GM18517 (cell line): ENCODE measurements around the gene CD300LD.
"Not testable (repeated sequence)": the region's sequence is repeated elsewhere in the genome, so short reads cannot be mapped to it uniquely, and the experiment has no call there.

Experiments used
- ATAC-seq: cut with Tn5 transposase; IDR thresholded peaks from one replicate; pipeline ENCODE4 v1.9.1; 2021; ENCODE audit warnings: mild to moderate bottlenecking, moderate library complexity; ENCODE audit not compliant: unreplicated experiment

Gene CD300LD

DNA sequence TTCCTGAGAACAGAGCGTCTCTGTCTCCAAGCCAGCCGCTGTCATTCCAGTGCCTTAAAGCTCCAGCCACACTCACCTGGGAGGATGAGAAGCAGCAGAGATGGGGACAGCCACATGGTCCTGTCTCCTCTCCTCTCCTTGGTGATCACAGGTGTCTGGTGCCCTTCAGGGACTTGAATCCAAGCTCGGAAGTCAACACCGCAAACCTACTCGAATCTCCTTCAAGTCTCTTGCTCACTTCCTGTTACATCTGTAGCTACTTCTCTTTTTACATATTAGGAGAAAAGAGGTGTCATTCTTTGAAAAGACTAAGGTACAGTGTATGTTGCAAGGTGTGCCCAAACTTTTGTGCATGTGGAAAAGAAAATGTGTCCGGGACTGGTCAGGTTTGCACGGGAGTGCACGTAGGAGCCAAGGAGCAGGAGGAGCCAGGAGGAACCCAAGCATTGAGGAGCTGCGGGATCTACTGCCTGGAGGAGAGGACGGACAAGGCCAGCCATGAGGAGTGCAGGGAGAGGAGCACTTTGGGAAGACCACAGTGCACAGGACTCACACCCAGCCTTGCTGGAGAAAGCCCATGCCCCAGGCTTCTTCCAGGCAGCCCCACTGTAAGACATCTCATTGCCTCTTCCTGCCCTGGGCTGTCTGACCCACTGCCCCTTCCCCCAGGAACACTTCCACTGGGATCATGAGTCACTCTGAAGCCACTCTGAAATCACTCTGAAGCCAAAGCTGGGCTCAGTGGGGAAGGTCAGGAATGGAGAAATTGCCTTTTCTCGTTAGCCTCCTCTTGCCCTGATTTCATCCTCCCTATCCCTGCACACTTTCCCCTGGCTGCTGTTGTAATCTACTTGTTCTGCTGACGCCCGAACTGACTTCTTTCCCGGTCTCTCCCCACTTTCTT lies at the start of gene CD300LD:
Gene CD300LD (minus strand): TSS at position 197 of the 904 bp plus-strand sequence. CDS start 81 bp downstream, at position 116.
- ATAC-seq: no peak

DNA sequence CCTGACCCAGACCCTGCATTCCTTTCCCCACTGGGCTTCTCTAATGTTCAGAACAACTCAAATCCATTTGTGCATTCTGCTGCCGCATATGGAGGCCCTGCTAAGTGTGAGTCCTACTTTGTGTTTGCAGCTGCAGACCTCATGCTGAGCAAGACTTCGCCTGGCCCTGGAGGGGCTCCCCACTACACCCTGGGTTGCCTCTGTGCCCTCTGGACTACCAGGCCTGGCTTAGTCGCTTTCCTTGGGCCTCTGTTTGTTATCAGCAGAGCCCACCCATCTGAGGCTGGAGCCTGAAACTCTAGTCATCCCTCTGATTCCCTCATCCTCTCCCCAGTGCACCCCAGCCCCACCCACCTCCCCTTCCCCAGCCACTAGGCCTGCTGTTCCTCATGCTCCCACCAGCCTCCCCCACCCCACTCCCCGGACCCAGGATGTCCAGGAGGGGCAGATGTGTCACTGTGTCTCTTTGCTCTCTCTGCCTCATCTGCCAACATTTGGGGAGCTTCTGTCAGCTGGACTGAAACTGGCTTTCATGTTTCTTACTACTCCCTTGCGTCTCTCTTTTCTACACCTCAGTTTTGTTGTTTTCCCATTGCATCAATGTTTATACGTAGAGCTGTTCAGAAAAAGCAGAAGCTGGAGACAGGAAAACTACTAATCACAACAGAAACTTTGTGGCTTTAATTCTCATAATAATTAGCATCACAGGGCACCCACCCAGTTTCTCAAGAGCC lies 49.3 kb upstream of the CD300LD start:
- ATAC-seq: no peak

DNA sequence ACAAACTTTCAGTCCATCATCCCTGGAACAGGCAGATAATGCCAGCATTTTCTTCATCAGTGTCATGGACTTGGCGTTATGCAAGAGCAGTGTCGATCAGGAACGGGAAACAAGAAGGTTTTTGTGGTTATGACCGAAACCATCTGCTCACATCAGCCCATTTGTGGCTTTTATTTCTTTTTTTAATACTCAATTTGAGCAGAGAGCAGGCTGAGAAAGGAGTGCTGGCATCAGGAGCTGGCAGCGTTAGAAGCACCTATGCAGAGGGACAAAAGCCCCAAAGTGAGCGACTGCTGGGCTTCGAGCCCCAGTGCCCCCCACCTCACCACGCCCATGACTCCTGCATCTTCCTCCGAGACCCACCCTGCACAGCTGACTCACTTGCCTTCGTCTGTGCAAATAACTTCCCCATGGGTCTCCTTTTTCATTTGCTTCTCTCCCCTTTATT lies 47.6 kb upstream of the CD300LD start:
- ATAC-seq: no peak

DNA sequence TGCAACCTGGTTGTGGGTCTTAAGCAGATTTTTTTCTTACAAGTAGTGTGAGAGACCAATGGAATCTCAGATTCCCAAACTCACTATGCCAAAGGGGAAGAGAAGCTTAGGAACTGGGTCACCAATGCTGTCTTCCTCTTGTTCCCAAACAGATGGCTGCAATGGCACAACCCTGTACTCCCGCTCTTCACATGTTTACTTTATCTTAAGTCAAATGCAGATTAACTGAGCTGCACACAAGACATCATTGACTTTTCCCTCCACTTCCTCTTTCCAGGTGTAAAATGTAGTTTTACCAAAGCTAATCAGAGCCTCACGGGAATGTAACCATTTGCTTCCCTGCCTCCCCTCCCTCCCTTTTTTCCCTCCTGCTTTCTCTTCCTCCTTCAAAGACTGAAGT lies 45.8 kb upstream of the CD300LD start:
- ATAC-seq: no peak

DNA sequence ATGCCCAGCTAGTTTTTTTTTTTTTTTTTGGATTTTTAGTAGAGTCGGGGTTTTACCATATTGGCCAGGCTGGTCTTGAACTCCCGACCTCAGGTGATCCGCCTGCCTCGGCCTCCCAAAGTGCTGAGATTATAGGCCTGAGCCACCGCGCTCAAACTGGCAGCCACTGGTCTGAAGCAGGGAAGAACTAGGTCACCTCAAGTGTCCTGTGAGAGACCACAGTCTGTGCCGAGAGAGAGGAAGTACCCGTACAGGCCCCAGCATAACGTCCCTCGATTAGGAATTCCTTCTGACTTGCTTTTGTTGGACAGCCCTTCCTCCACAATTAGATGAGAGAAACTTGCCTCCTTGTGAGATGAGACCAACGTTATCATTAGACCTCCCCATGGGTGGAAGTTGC lies 45.2 kb upstream of the CD300LD start:
- ATAC-seq: no peak

DNA sequence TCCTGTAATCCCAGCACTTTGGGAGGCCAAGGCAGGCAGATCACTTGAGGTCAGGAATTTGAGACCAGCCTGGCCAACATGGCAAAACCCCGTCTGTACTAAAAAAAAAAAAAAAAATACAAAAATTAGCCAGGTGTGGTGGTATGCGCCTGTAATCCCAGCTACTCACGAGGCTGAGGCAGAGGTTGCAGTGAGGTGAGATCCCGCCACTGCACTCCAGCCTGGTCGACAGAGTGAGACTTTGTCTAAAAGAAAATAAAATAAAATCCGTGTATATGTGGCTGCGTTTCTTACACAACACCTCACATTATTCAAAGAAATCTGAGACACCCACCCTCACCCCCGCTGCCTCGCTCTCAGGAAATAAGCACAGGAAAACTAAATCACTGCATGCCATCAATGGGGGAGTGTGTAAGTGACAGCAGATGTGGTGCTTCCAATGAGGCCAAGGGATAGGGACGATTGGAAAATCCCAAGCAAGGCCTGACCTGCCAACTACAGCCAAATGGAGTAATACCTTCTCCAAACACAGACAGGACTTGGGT lies 44.5 kb upstream of the CD300LD start:
- not testable (repeated sequence) for ATAC-seq

DNA sequence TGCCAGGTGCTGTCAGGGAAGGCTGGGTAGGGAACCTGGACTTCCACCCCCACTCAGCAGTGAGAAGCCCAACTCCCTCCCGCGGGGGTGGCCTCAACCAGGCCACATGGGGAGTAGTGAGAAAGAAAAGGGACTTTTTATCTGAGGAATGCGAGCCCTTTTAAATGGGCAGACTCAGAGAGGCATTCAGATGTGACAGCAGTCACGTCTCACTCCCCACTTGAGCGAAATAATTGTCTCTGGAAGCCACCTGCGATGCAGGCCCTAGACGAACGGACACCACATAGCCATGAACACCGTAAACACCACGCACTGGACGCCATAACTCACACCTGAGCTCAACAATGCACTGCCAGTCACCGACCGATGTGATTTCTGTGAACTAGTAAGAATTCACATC lies 43.3 kb upstream of the CD300LD start:
- ATAC-seq: no peak

DNA sequence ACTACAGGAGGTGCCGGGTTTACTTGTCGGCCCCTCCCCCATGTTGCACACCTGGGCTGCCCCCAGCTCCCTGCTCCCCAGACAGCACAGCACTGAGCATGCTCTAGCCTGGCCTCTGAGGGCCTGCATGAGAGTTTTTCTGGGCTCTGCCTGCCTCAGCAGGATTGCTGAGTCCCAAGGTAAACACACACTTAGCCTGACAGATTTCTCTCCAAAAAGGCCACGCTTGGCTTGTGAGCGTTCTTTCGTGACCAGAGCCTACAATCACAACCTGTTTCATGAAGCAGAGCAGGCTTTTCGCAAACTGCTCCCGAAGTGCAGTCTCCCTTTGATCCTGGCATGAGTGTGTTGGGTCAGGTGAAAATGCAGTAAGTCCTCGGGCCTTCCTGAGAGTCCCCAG lies 41.2 kb upstream of the CD300LD start:
- ATAC-seq: no peak

DNA sequence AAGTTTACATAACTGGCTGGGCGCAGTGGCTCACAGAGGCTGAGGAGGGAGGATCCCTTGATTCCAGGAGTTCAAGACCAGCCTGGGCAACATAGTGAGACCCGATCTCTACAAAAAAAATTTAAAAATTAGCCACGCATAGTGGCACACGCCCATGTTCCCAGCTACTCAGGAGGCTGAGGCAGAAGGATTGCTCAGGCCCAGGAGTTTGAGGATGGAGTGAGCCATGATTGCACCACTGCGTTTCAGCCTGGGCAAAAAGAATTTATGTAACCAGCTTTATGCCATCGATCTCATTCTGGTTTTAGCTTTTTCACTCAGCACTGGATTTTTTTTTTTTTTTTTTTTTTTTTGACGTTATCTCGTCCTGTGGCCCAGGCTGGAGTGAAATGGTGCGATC lies 40.5 kb upstream of the CD300LD start:
- ATAC-seq: no peak

DNA sequence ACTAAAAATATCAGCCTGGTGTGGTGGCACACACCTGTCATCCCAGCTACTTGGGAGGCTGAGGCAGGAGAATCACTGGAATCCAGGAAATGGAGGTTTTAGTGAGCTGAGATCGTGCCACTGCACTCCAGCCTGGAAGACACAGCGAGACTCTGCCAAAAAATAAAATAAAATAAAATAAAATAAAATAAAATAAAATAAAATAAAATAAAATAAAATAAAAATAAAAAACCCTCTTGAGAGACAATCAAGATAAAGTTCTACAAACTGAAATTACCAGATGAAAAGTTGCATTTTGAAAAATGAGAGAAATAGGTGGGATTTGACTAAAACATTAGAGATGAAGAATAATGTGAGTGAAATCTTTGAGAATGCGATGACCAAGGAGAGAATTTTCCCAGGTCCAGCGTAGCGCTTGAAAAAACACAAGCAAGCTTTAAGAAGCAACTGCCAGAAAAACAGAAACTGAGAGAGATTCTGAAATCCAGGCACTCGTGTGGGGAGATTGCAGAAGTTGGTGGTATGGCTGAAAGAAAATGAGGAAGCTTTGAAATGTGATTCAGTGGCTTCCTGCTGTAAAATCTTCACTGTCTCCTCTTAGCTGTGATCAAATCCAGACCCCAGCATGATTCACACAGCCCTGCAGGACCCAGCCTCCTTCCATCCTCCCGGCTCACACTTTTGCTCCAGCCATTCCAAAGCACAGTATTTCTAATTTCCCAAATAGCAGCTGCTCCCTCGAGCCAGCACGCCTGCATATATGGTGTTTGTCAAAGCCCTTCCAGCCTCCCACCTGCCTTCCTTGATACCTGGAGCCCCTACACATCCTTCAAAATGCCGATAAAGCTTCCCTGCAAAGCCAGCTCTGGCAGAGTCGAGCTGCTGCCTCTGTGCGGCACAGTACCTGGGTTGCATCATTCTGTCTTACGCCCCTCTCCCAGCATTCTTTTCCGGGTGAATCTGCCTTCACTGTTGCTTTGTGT lies 39.7 kb upstream of the CD300LD start:
- no peak for ATAC-seq

DNA sequence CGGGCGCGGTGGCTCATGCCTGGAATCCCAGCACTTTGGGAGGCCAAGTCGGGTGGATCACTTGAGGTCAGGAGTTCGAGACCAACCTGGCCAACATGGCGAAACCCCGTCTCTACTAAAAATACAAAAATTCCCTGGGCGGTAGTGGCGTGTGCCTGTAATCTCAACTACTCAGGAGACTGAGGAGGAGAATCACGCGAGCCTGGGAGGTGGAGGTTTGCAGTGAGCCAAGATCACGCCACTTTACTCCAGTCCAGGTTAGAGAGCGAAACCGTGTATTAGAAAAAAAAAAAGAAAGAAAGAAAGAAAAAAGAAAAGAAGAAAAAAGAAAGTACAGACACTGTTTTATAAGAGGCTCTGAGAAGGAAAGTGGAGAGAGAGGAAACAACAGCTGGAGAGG lies 38.2 kb upstream of the CD300LD start:
- not testable (repeated sequence) for ATAC-seq

DNA sequence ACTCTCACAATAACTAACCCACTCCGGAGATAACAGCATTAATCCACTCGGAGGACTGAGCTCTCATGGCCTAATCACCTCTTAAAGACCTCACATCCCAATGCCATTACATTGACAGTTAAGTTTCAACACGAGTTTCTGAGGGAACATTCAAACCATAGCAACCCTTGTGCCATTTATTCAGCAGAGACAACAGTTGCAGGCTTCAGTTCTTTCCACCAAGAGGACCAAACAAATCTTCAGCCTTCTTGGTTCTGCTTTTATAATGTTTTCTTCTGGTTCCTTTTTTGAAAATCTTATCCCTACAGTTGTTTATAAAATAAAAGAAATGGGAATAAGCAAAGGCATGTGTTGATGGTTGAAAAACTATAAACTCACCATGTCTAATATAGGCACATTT lies 33.6 kb upstream of the CD300LD start:
- ATAC-seq: no peak

DNA sequence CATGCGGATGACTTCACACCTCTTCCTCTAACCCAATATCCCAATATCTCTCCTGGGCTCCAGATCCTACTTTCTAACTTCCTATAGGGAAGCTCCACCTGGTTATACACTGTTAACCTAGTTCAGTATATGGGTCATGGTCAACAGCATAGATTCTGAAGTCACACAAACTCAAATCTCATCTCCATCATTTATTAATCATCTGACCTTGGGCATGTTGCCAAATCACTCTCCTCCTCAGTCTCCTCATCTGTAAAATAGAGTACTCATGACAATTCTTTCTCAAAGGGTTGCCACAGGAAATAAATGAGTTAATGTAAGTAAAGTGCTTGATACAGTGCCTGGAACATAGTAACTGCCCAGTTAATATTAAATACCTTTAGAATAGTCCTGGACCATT lies 32.0 kb upstream of the CD300LD start:
- ATAC-seq: no peak

DNA sequence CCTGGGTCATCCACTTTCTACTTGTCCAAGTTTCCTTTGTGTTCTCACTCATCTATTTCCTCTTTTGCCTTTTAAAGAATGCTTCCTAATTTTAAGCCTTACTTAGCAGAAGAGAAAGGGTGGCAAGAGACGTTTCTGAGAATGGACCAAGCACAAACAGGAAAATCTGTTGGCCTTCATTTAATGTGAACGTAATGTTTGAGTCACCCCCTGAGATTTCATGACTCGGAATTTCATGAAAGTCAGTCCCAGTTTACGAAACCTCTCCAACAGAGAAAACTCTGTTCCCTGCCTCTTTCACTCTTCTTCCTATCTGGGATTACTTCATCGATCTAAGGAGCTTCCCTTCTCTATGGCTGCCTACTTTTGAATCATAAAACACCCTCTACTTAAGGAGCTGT lies 31.6 kb upstream of the CD300LD start, which contains the start of gene CD300E:
Gene CD300E (minus strand): TSS at position 46 of the 401 bp plus-strand sequence. CDS start 117 bp downstream, outside the sequence.
- no peak for ATAC-seq

DNA sequence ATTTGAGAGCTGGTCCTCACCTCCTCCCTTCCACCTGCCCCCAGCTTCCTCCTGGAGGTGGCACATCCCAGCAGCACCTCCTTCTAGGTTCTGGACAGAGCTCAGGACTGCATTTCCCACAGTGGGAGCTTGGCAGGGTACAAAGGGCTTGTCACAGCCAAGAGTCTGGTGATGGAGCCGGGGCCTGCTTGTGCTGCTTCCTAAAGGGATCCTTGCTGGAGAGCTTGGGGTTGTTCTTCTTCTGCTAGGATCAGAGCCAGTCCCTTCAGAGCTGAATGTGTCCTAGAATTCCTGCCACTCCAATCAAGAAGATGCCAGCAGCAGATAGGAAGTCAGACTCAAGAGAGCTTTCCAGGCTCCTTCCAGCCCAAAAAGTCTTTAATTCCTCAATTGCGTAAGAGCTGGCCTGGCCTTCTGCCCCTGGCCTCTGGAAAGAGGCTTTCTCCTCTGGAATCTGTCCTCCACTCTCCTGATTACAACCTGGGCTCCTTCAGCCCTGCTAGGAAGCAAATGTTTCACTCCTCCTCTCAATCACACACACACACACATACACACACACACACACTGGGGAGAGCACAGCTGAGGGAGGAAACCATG lies 27.1 kb upstream of the CD300LD start:
- ATAC-seq: no peak

DNA sequence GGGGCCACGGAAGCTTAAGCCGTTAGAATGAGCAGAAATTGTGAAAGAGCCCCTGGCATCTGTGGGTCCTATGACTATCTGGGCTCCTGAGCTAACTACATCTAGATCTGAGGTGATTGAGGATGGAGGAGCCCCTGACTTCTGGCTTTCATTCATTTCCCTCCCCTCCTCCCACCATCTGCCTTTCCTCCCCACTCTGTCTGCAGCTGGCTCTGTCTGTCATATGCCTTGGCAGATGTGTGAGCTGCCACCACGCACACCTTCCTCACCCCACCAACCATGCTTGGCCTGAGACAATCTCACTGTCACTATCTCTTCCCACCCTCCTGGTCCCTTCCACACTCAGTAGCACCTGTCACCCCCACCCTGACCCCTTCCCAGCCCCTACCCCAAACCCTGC lies 26.4 kb upstream of the CD300LD start:
- ATAC-seq: no peak

DNA sequence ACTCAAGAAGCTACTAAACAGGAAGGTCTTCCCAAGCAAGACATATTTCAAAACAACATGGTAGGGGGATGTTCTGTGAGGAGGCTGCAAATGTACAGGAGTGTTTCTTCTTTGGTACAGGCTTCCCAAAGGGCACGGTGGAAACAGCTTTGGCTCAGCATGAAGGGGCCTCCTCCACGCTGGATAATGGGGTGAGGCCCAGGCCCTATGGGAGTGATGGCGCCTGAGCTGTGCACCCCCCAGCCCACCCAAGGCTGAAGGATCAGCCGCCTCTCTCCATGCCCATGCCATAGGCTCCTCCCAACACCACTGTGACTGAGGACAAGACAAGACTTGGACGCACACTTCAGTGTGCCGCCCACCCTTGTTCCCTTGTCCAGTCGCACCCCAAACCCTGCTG lies 24.6 kb upstream of the CD300LD start:
- ATAC-seq: no peak

DNA sequence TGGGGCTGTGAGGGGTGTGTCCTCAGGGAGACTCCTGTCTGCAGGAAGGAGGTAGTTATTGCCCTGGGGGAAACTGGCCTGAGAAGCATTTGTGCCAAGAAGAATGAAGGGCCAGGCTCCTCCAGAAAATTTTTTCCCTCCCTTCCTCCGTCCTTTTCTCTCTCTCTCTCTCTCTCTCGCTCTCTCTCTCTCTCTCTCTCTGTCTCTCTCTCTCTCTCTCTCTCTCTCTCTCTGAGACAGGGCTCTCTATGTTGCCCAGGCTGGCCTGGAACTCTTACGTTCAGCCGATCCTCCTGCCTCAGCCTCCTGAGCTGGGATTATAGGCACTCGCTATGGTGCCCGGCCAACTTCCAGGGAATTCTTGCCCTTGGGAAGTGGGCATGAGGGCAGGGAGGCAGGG lies 20.0 kb upstream of the CD300LD start:
- no peak for ATAC-seq

DNA sequence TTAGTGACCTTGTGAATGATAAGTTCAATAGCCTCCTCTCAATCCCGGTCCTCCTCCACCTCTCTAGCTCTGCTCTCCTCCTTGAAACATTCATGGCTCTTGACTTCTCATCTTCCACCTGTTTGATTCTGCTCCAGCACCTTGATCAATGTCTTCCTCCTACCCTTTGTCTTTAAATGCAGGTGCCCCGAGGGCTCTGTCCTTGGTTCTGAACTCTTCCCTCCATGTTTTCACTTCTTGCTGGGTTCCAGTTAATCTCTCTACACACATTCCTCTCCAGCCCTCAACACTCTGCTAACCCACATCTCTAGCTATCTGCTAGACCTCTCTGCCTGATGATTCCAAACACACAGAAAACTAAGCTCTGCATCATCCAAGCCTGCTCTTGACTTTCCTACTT lies 18.0 kb upstream of the CD300LD start:
- ATAC-seq: no peak

DNA sequence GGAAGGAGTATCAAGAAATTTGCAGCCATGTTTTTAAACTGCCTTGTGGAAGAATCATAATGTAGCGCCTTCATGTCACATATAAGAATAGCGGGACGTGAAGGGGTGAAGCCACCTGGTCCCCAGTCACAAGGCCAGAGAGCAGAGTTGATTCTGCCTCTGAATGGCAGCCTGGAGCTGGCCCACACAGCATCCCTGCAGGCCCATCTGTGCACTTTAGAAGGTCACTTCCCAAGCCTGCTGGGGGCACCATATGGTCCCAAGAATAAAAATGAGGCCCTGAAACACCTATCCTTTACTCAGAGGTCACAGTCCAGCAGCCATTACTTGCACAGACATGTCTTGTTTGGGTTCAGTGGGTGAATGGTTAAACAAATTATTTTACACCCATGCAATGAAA lies 16.4 kb upstream of the CD300LD start:
- no peak for ATAC-seq
